GM19035 (cell line): ENCODE measurements around the gene NRL.
"Not testable (repeated sequence)": the region's sequence is repeated elsewhere in the genome, so short reads cannot be mapped to it uniquely, and the experiment has no call there.

Source experiments
- ATAC-seq: cut with Tn5 transposase; IDR thresholded peaks from one replicate; pipeline ENCODE4 v1.9.1; 2021; ENCODE audit not compliant: unreplicated experiment

NRL gene

GRCh38 chr14:24127673-24128072 is 12.9 kb upstream of the NRL start:
- ATAC-seq: no peak

- no peak for ATAC-seq
These were observed 12.2 kb upstream of the NRL start for GRCh38 chr14:24126939-24127338.

- ATAC-seq: peak; percentile 61
These were observed 9.0 kb upstream of the NRL start for GRCh38 chr14:24123424-24124417.

GRCh38 chr14:24122898-24123297 is 8.1 kb upstream of the NRL start:
- ATAC-seq: no peak

GRCh38 chr14:24122416-24122815 is 7.7 kb upstream of the NRL start:
- no peak for ATAC-seq

- ATAC-seq: no peak
These were observed 6.5 kb upstream of the NRL start for GRCh38 chr14:24121210-24121609.

- no peak for ATAC-seq
These were observed 4.9 kb upstream of the NRL start for GRCh38 chr14:24119691-24120090.

- ATAC-seq: no peak
These were observed 2.4 kb upstream of the NRL start for GRCh38 chr14:24117179-24117578.

GRCh38 chr14:24116128-24116814 is 1.5 kb upstream of the NRL start:
- ATAC-seq: no peak

- no peak for ATAC-seq
These were observed 826 bp upstream of the NRL start for GRCh38 chr14:24115422-24116127.

- ATAC-seq: peak; percentile 32
These were observed 783 bp downstream of the NRL start for GRCh38 chr14:24113801-24114531.

- ATAC-seq: no peak
These were observed 1.4 kb downstream of the NRL start for GRCh38 chr14:24113379-24113800.

GRCh38 chr14:24110523-24110922 is 4.2 kb downstream of the NRL start:
- ATAC-seq: no peak

GRCh38 chr14:24110060-24110459 is 4.7 kb downstream of the NRL start:
- ATAC-seq: no peak

- ATAC-seq: no peak
These were observed 6.3 kb downstream of the NRL start for GRCh38 chr14:24108336-24108874.

GRCh38 chr14:24106672-24107271 is 8.0 kb downstream of the NRL start:
- ATAC-seq: no peak

GRCh38 chr14:24105609-24106239 is 9.0 kb downstream of the NRL start:
- ATAC-seq: not testable (repeated sequence)

GRCh38 chr14:24103451-24103850 is 11.3 kb downstream of the NRL start:
- no peak for ATAC-seq

GRCh38 chr14:24102357-24103048 is 12.2 kb downstream of the NRL start:
- ATAC-seq: no peak
